Effector memory CD8-positive, alpha-beta T cell (primary cell): ENCODE measurements around the gene IQGAP1.
"Not testable (repeated sequence)": the region's sequence is repeated elsewhere in the genome, so short reads cannot be mapped to it uniquely, and the experiment has no call there.

Experiments used
- ATAC-seq: fragments of 150-1000 bp; cut with Tn5 transposase; replicated peaks from 2 replicates; pipeline ENCODE4 v1.10.0; 2021; ENCODE audit warnings: mild to moderate bottlenecking, moderate library complexity
- DNase-seq, 3 experiments: peaks; one replicate each; pipeline ENCODE4 v3.0.0; 2021
- H3K27ac Mint-ChIP-seq, 2 donors: one replicate each; pipeline ENCODE4 v1.8.0; 2022; ENCODE audit warnings: mild to moderate bottlenecking in 2 of 2, mixed read lengths in 2 of 2, moderate library complexity in 2 of 2
- H3K27me3 Mint-ChIP-seq, 2 donors: one replicate each; pipeline ENCODE4 v1.8.0; 2022; ENCODE audit warnings: mixed read lengths in 2 of 2
- H3K36me3 Mint-ChIP-seq: one replicate; pipeline ENCODE4 v1.8.0; 2022; ENCODE audit warnings: mild to moderate bottlenecking, moderate library complexity, mixed read lengths; ENCODE audit not compliant: insufficient read depth
- H3K4me1 Mint-ChIP-seq, 2 donors: one replicate each; pipeline ENCODE4 v1.8.0; 2022; ENCODE audit warnings: low read depth in 2 of 2, mixed read lengths in 2 of 2
- H3K4me3 Mint-ChIP-seq, 2 donors: one replicate each; pipeline ENCODE4 v1.8.0; 2022; ENCODE audit warnings: mild to moderate bottlenecking in 2 of 2, mixed read lengths in 2 of 2, moderate library complexity in 2 of 2
- H3K9me3 Mint-ChIP-seq, 2 donors: one replicate each; pipeline ENCODE4 v1.8.0; 2022; ENCODE audit warnings: mixed read lengths in 2 of 2

IQGAP1 gene

GRCh38 chr15:90407336-90407735 is 19.3 kb downstream of the IQGAP1 start:
- H3K4me3 Mint-ChIP-seq: peak overlapping the region; percentile 61 to 73
- H3K27ac Mint-ChIP-seq: peak overlapping the region; percentile 38 to 81
- H3K4me1 Mint-ChIP-seq: peaks cover 51 to 66% of the 10 kb centered on the region in 2 donors
- H3K9me3 Mint-ChIP-seq: peaks cover 0 to 2% of the 10 kb centered on the region in 2 donors
- H3K27me3 Mint-ChIP-seq: no peaks in the 10 kb centered on the region
- H3K36me3 Mint-ChIP-seq: peaks cover 16% of the 10 kb centered on the region
- ATAC-seq (no peak), DNase-seq (no peak)

GRCh38 chr15:90407871-90408317 is 19.9 kb downstream of the IQGAP1 start:
- ATAC-seq (peak; percentile 94), DNase-seq (peak; percentile 33 to 56 (median 46))
- Mint-ChIP-seq H3K9me3 (peaks cover 0 to 2% of the 10 kb centered on the region in 2 donors), H3K36me3 (peaks cover 16% of the 10 kb centered on the region), H3K27ac (peak overlapping the region; percentile 38 to 81), H3K27me3 (no peaks in the 10 kb centered on the region), H3K4me1 (peaks cover 53 to 68% of the 10 kb centered on the region in 2 donors), H3K4me3 (peak overlapping the region; percentile 61 to 73)

GRCh38 chr15:90408657-90409056 is 20.6 kb downstream of the IQGAP1 start:
- ATAC-seq: no peak

GRCh38 chr15:90409587-90409986 is 21.5 kb downstream of the IQGAP1 start:
- Mint-ChIP-seq H3K27ac (peak overlapping the region; percentile 38 to 42), H3K4me1 (peaks cover 67 to 78% of the 10 kb centered on the region in 2 donors), H3K4me3 (peak overlapping the region; percentile 30 to 73), H3K36me3 (peaks cover 10% of the 10 kb centered on the region)
- not testable (repeated sequence) for H3K27me3 Mint-ChIP-seq, H3K9me3 Mint-ChIP-seq, ATAC-seq, DNase-seq

More at GRCh38 chr15:90408657-90409056, 20.6 kb downstream of the IQGAP1 start:
- Mint-ChIP-seq H3K27me3 (no peaks in the 10 kb centered on the region), H3K36me3 (peaks cover 16% of the 10 kb centered on the region), H3K4me3 (peak overlapping the region; percentile 30 to 73), H3K9me3 (peaks cover 0 to 2% of the 10 kb centered on the region in 2 donors), H3K27ac (peak overlapping the region; percentile 38 to 81), H3K4me1 (peaks cover 60 to 76% of the 10 kb centered on the region in 2 donors)
- DNase-seq: no peak

GRCh38 chr15:90410316-90410715 is 22.3 kb downstream of the IQGAP1 start:
- peaks cover 10% of the 10 kb centered on the region for H3K36me3 Mint-ChIP-seq
- not testable (repeated sequence) for ATAC-seq, H3K9me3 Mint-ChIP-seq, H3K27ac Mint-ChIP-seq, DNase-seq, H3K4me3 Mint-ChIP-seq, H3K27me3 Mint-ChIP-seq
- peaks cover 64 to 75% of the 10 kb centered on the region in 2 donors for H3K4me1 Mint-ChIP-seq

- peaks cover 63 to 73% of the 10 kb centered on the region in 2 donors for H3K4me1 Mint-ChIP-seq
- H3K36me3 Mint-ChIP-seq: peaks cover 10% of the 10 kb centered on the region
- ATAC-seq (no peak), DNase-seq (no peak)
- H3K9me3 Mint-ChIP-seq: peaks cover 0 to 2% of the 10 kb centered on the region in 2 donors
- peak overlapping the region in 1 of 2 donors; percentile 50 for H3K4me3 Mint-ChIP-seq
- H3K27me3 Mint-ChIP-seq: no peaks in the 10 kb centered on the region
- peak overlapping the region; percentile 6 to 35 for H3K27ac Mint-ChIP-seq
These were observed 23.1 kb downstream of the IQGAP1 start for GRCh38 chr15:90411176-90411575.

GRCh38 chr15:90412356-90413194 is 24.5 kb downstream of the IQGAP1 start:
- H3K4me3 Mint-ChIP-seq: peak overlapping the region; percentile 58 to 63
- H3K9me3 Mint-ChIP-seq: peaks cover 0 to 2% of the 10 kb centered on the region in 2 donors
- peaks cover 60 to 72% of the 10 kb centered on the region in 2 donors for H3K4me1 Mint-ChIP-seq
- peaks cover 17% of the 10 kb centered on the region for H3K36me3 Mint-ChIP-seq
- H3K27me3 Mint-ChIP-seq: no peaks in the 10 kb centered on the region
- DNase-seq (no peak), ATAC-seq (peak; percentile 40)
- peak overlapping the region; percentile 76 to 88 for H3K27ac Mint-ChIP-seq

GRCh38 chr15:90413411-90414379 is 25.7 kb downstream of the IQGAP1 start:
- peak overlapping the region; percentile 76 to 88 for H3K27ac Mint-ChIP-seq

GRCh38 chr15:90414408-90415028 is 26.5 kb downstream of the IQGAP1 start:
- Mint-ChIP-seq H3K9me3 (peaks cover 0 to 4% of the 10 kb centered on the region in 2 donors), H3K4me3 (peak overlapping the region; percentile 60 to 63), H3K27me3 (no peaks in the 10 kb centered on the region), H3K36me3 (peaks cover 11% of the 10 kb centered on the region), H3K4me1 (peaks cover 59 to 74% of the 10 kb centered on the region in 2 donors), H3K27ac (peak overlapping the region; percentile 76 to 88)
- DNase-seq (no peak), ATAC-seq (peak; percentile 18)

More at GRCh38 chr15:90413411-90414379, 25.7 kb downstream of the IQGAP1 start:
- Mint-ChIP-seq H3K27me3 (no peaks in the 10 kb centered on the region), H3K4me1 (peaks cover 60 to 72% of the 10 kb centered on the region in 2 donors), H3K9me3 (peaks cover 0 to 4% of the 10 kb centered on the region in 2 donors), H3K4me3 (peak overlapping the region; percentile 58 to 63), H3K36me3 (peaks cover 14% of the 10 kb centered on the region)
- ATAC-seq (no peak), DNase-seq (no peak)

GRCh38 chr15:90416052-90416451 is 28.0 kb downstream of the IQGAP1 start:
- Mint-ChIP-seq H3K27ac (peak overlapping the region; percentile 21 to 88), H3K4me1 (peaks cover 62 to 78% of the 10 kb centered on the region in 2 donors)
- H3K36me3 Mint-ChIP-seq: not testable (repeated sequence)

GRCh38 chr15:90418627-90419026 is 30.6 kb downstream of the IQGAP1 start:
- H3K4me3 Mint-ChIP-seq: peak overlapping the region; percentile 55 to 76
- peak overlapping the region; percentile 85 to 87 for H3K27ac Mint-ChIP-seq
- H3K27me3 Mint-ChIP-seq: no peaks in the 10 kb centered on the region
- DNase-seq (no peak), ATAC-seq (no peak)
- H3K36me3 Mint-ChIP-seq: peaks cover 9% of the 10 kb centered on the region
- peaks cover 57 to 73% of the 10 kb centered on the region in 2 donors for H3K4me1 Mint-ChIP-seq
- peaks cover 0 to 2% of the 10 kb centered on the region in 2 donors for H3K9me3 Mint-ChIP-seq

More at GRCh38 chr15:90416052-90416451, 28.0 kb downstream of the IQGAP1 start:
- not testable (repeated sequence) for H3K27me3 Mint-ChIP-seq, DNase-seq, H3K9me3 Mint-ChIP-seq, H3K4me3 Mint-ChIP-seq, ATAC-seq

- H3K4me3 Mint-ChIP-seq: peak overlapping the region; percentile 55 to 76
- peaks cover 9% of the 10 kb centered on the region for H3K36me3 Mint-ChIP-seq
- H3K27ac Mint-ChIP-seq: peak overlapping the region; percentile 85 to 87
- H3K9me3 Mint-ChIP-seq: peaks cover 0 to 2% of the 10 kb centered on the region in 2 donors
- DNase-seq (no peak), ATAC-seq (peak; percentile 74)
- H3K4me1 Mint-ChIP-seq: peaks cover 54 to 73% of the 10 kb centered on the region in 2 donors
- no peaks in the 10 kb centered on the region for H3K27me3 Mint-ChIP-seq
These were observed 31.2 kb downstream of the IQGAP1 start for GRCh38 chr15:90419206-90419605.
